HG02588 (cell line): ENCODE results near the gene SORCS2.

Experiments
- ATAC-seq: cut with Tn5 transposase; IDR thresholded peaks from one replicate; pipeline ENCODE4 v1.9.1; 2021; ENCODE audit warnings: mild to moderate bottlenecking, moderate library complexity; ENCODE audit not compliant: unreplicated experiment

Gene SORCS2

GRCh38 chr4:7299908-7300710 lies 107.8 kb downstream of the SORCS2 start:
- no peak for ATAC-seq

GRCh38 chr4:7300711-7301095 lies 108.4 kb downstream of the SORCS2 start:
- no peak for ATAC-seq

GRCh38 chr4:7301126-7301785 lies 108.9 kb downstream of the SORCS2 start:
- no peak for ATAC-seq

- no peak for ATAC-seq
Measured at GRCh38 chr4:7301846-7302630, 109.7 kb downstream of the SORCS2 start.

- ATAC-seq: no peak
Measured at GRCh38 chr4:7302781-7303404, 110.6 kb downstream of the SORCS2 start.

GRCh38 chr4:7303561-7303960 lies 111.2 kb downstream of the SORCS2 start:
- no peak for ATAC-seq

- no peak for ATAC-seq
Measured at GRCh38 chr4:7304436-7304835, 112.1 kb downstream of the SORCS2 start.

GRCh38 chr4:7306021-7306965 lies 114.0 kb downstream of the SORCS2 start:
- ATAC-seq: no peak

GRCh38 chr4:7306986-7307385 lies 114.6 kb downstream of the SORCS2 start:
- no peak for ATAC-seq

GRCh38 chr4:7307394-7308099 lies 115.2 kb downstream of the SORCS2 start:
- no peak for ATAC-seq

- no peak for ATAC-seq
Measured at GRCh38 chr4:7309181-7309580, 116.8 kb downstream of the SORCS2 start.

GRCh38 chr4:7309636-7310390 lies 117.5 kb downstream of the SORCS2 start:
- no peak for ATAC-seq

- no peak for ATAC-seq
Measured at GRCh38 chr4:7310451-7310850, 118.1 kb downstream of the SORCS2 start.

GRCh38 chr4:7311205-7311604 lies 118.9 kb downstream of the SORCS2 start:
- no peak for ATAC-seq

GRCh38 chr4:7312691-7313090 lies 120.4 kb downstream of the SORCS2 start:
- no peak for ATAC-seq

- ATAC-seq: no peak
Measured at GRCh38 chr4:7313347-7313811, 121.0 kb downstream of the SORCS2 start.

- no peak for ATAC-seq
Measured at GRCh38 chr4:7313991-7314390, 121.7 kb downstream of the SORCS2 start.

- no peak for ATAC-seq
Measured at GRCh38 chr4:7315286-7315685, 122.9 kb downstream of the SORCS2 start.

- no peak for ATAC-seq
Measured at GRCh38 chr4:7315935-7316334, 123.6 kb downstream of the SORCS2 start.
